MCF 10A (cell line): ENCODE measurements around the gene QSOX1. TPM values are rescaled to one million over a fixed set of nuclear protein-coding genes. Genes with fewer than 3 reads are reported as not detected.

Source experiments
- BruUV-seq: library from RNA; stranded (reverse); fragments of 400-500 nt; replicated peaks from 2 replicates; lab custom pipeline; 2021; lab: Mats Ljungman, UMichigan
- CTCF ChIA-PET: fragments of 300-600 bp; sonication (Branson Sonifier 250); formaldehyde crosslinking; extraction: SDS; loops from one replicate; lab custom pipeline; 2021; ENCODE audit warnings: antibody characterized with exemption, inconsistent platforms; lab: Yijun Ruan, JAX
- POLR2A ChIA-PET: fragments of 300-600, 350-650 bp; sonication (Branson Sonifier 250); formaldehyde crosslinking; extraction: SDS; loops from one replicate; lab custom pipeline; 2020; ENCODE audit warnings: antibody characterized with exemption, inconsistent platforms; lab: Yijun Ruan, JAX
- DNase-seq: peaks from one replicate; pipeline ENCODE4 v3.0.0-alpha.2; 2018; ENCODE audit not compliant: unreplicated experiment
- H3K27ac Mint-ChIP-seq: one replicate; pipeline ENCODE4 v1.8.0; 2022; ENCODE audit warnings: mild to moderate bottlenecking, low read depth, mixed read lengths; ENCODE audit not compliant: unreplicated experiment
- H3K27me3 Mint-ChIP-seq: one replicate; pipeline ENCODE4 v1.8.0; 2022; ENCODE audit warnings: mixed read lengths; ENCODE audit not compliant: insufficient read depth, unreplicated experiment
- H3K36me3 Mint-ChIP-seq: one replicate; pipeline ENCODE4 v1.8.0; 2022; ENCODE audit warnings: mild to moderate bottlenecking, moderate library complexity, mixed read lengths; ENCODE audit not compliant: insufficient read depth, unreplicated experiment
- H3K4me1 Mint-ChIP-seq: one replicate; pipeline ENCODE4 v1.8.0; 2022; ENCODE audit warnings: mixed read lengths; ENCODE audit not compliant: insufficient read depth, unreplicated experiment
- H3K4me3 Mint-ChIP-seq: one replicate; pipeline ENCODE4 v1.8.0; 2022; ENCODE audit warnings: mild to moderate bottlenecking, moderate library complexity, mixed read lengths; ENCODE audit not compliant: unreplicated experiment
- H3K9me3 Mint-ChIP-seq: one replicate; pipeline ENCODE4 v1.8.0; 2022; ENCODE audit warnings: mixed read lengths; ENCODE audit not compliant: unreplicated experiment
- intact Hi-C: fragments of 100-400 bp; cut with micrococcal nuclease; formaldehyde crosslinking; loops from 2 replicates; pipeline ENCODE4 v1.14.1; 2022
- total RNA-seq: library from RNA; stranded (reverse); gene quantifications from 2 replicates; pipeline ENCODE4 v1.2.3, GENCODE V29; 2022
- TF ChIP-seq, protein P1 (sequence below): fragments of 200-600 bp; IDR thresholded peaks from one replicate; pipeline ENCODE4 v1.8.0; 2022; ENCODE audit warnings: antibody characterized with exemption, mild to moderate bottlenecking; ENCODE audit not compliant: unreplicated experiment

Gene QSOX1
- total RNA-seq, 1 experiment from 2014 or later: 309 TPM

GRCh38 chr1:180192172-180192571 is 37.5 kb downstream of the QSOX1 start:
- no peaks in the 10 kb centered on the region for H3K27me3 Mint-ChIP-seq
- peaks cover 77% of the 10 kb centered on the region for H3K36me3 Mint-ChIP-seq

DNA sequence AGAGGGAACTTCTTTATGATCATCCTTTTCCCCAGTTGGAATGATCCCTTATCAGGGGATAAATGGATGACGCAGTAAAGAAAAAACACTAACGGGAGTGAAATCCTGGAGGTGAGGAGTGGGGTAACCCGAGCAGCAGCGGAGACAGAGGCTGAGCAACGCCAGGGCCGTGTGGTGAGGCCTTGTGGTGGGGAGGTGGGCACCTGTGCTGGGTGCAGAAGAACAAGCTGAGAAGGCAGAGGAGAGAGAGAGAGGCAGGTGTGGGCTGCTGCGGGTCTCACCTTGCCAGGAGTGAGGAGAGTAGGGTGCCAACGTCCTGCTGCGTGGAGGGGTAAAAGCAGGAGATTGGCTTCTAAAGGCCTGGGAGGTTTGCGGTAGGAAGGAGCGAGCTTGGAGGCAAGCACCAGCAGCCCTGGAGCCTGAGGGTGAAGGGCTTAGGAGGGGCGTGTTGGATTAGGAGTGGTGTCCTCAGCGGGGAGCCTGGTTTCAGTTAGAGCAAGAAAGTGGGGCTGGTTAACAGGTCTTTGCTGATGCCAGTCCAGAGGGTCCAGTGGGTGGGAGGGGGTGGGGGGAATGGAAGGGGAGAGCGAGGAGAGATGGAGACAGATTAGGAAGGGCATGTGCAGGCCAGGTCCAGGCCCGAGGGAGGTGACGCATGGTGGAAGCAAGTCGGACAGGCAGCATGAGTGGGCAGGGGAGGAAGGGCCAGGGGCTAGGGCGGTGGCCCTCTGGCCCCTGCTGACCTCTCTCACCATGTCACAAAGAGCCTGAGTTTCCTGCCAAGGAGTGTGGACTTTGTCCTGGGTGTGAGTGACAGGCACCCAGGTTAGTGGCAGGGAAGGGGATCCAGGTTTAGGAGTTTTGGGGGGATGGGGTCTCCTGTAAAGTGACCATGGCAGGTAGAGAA is 38.7 kb downstream of the QSOX1 start:
- Mint-ChIP-seq H3K36me3 (peaks cover 72% of the 10 kb centered on the region), H3K9me3 (no peaks in the 10 kb centered on the region), H3K27ac (no peak overlapping the region), H3K27me3 (no peaks in the 10 kb centered on the region), H3K4me1 (no peaks in the 10 kb centered on the region), H3K4me3 (no peak overlapping the region)
- DNase-seq: no peak
- no TSS peak for BruUV-seq
- TF ChIP-seq, protein P1, sequence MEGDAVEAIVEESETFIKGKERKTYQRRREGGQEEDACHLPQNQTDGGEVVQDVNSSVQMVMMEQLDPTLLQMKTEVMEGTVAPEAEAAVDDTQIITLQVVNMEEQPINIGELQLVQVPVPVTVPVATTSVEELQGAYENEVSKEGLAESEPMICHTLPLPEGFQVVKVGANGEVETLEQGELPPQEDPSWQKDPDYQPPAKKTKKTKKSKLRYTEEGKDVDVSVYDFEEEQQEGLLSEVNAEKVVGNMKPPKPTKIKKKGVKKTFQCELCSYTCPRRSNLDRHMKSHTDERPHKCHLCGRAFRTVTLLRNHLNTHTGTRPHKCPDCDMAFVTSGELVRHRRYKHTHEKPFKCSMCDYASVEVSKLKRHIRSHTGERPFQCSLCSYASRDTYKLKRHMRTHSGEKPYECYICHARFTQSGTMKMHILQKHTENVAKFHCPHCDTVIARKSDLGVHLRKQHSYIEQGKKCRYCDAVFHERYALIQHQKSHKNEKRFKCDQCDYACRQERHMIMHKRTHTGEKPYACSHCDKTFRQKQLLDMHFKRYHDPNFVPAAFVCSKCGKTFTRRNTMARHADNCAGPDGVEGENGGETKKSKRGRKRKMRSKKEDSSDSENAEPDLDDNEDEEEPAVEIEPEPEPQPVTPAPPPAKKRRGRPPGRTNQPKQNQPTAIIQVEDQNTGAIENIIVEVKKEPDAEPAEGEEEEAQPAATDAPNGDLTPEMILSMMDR: no peak
- intact Hi-C loops: no loop called here
- POLR2A ChIA-PET: no interaction called here
- CTCF ChIA-PET: interaction anchor here (1.0 to 1.2 kb wide), 2 partner anchors 12 to 14 kb away, joined by 4 to 5 read pairs; no protein-coding TSS in a partner anchor

More at GRCh38 chr1:180192172-180192571, 37.5 kb downstream of the QSOX1 start:
- Mint-ChIP-seq H3K27ac (no peak overlapping the region), H3K9me3 (no peaks in the 10 kb centered on the region), H3K4me3 (no peak overlapping the region), H3K4me1 (no peaks in the 10 kb centered on the region)
- CTCF ChIA-PET: interaction anchor here (1.0 to 1.2 kb wide), 2 partner anchors 11 to 13 kb away, joined by 4 to 5 read pairs; no protein-coding TSS in a partner anchor
- intact Hi-C loops: no loop called here
- TF ChIP-seq, protein P1: no peak
- BruUV-seq: no TSS peak
- DNase-seq: no peak
- POLR2A ChIA-PET: no interaction called here

GRCh38 chr1:180194048-180194425 is 39.4 kb downstream of the QSOX1 start:
- ChIA-PET POLR2A (no interaction called here), CTCF (no interaction called here)
- H3K4me3 Mint-ChIP-seq: no peak overlapping the region
- intact Hi-C loops: no loop called here
- no peaks in the 10 kb centered on the region for H3K27me3 Mint-ChIP-seq
- no peak overlapping the region for H3K27ac Mint-ChIP-seq
- no peaks in the 10 kb centered on the region for H3K9me3 Mint-ChIP-seq
- no TSS peak for BruUV-seq
- H3K4me1 Mint-ChIP-seq: no peaks in the 10 kb centered on the region
- no peak for DNase-seq
- H3K36me3 Mint-ChIP-seq: peaks cover 65% of the 10 kb centered on the region
- TF ChIP-seq, protein P1: no peak

- Mint-ChIP-seq H3K9me3 (no peaks in the 10 kb centered on the region), H3K4me1 (no peaks in the 10 kb centered on the region), H3K36me3 (peaks cover 61% of the 10 kb centered on the region), H3K27ac (no peak overlapping the region), H3K4me3 (no peak overlapping the region), H3K27me3 (no peaks in the 10 kb centered on the region)
- TF ChIP-seq, protein P1: no peak
- POLR2A ChIA-PET: interaction anchor here (0.6 kb wide), 1 partner anchor 1139 kb away, joined by 3 read pairs; no protein-coding TSS in a partner anchor
- CTCF ChIA-PET: interaction anchor here (0.8 to 1.2 kb wide), 2 partner anchors 17 to 488 kb away, joined by 3 read pairs; no protein-coding TSS in a partner anchor
- no TSS peak for BruUV-seq
- no peak for DNase-seq
- intact Hi-C loops: no loop called here
These were observed 40.0 kb downstream of the QSOX1 start for GRCh38 chr1:180194546-180195207.
